Stomach (tissue), 9 donors: ENCODE measurements around the gene SMIM44. TPM values are rescaled to one million over a fixed set of nuclear protein-coding genes. Genes with fewer than 3 reads are reported as not detected.
A peak's percentile ranks its signal among the peaks of the same experiment; 100 is the strongest.

ENCODE experiments used
- DNase-seq, 2 donors: peaks; one replicate each; pipeline versions ENCODE4 v3.0.0 to v3.0.0-alpha.2; 2013 to 2019
- H3K27ac ChIP-seq, 5 donors: fragments of 200-600 bp in 4 of 5; sonication (generic) in 4 of 5; one replicate each; pipeline ENCODE4 v1.5.1; 2013 to 2019; ENCODE audit warnings: mild to moderate bottlenecking in 1 of 5, moderate library complexity in 1 of 5
- H3K27me3 ChIP-seq, 3 donors: fragments of 200-600 bp; sonication (generic); one replicate each; pipeline ENCODE4 v1.5.1; 2017 to 2019; ENCODE audit warnings: mixed run types in 1 of 3
- H3K36me3 ChIP-seq, 4 donors: fragments of 200-600 bp; sonication (generic); 1 replicate in 3 of 4; 2 replicates in 1 of 4; pipeline ENCODE4 v1.5.1; 2016 to 2019
- H3K4me1 ChIP-seq, 4 donors: fragments of 200-600 bp; sonication (generic); one replicate each; pipeline ENCODE4 v1.5.1; 2016 to 2019
- H3K4me3 ChIP-seq, 4 donors: fragments of 200-600 bp; sonication (generic) in 3 of 4; one replicate each; pipeline ENCODE4 v1.5.1; 2016 to 2019; ENCODE audit warnings: mild to moderate bottlenecking in 1 of 4
- H3K9me3 ChIP-seq, 4 donors: fragments of 200-600 bp; sonication (generic); one replicate each; pipeline ENCODE4 v1.5.1; 2016 to 2019
- EP300 ChIP-seq: sonication (generic); formaldehyde crosslinking; IDR thresholded peaks from one replicate; pipeline ENCODE4 v1.6.1; 2017; ENCODE audit warnings: antibody characterized with exemption
- POLR2A ChIP-seq, 4 donors: fragments of 450-650 bp; IDR thresholded peaks; one replicate each; pipeline ENCODE4 v1.6.1; 2016; ENCODE audit warnings: antibody characterized with exemption in 4 of 4, control low read depth in 2 of 4, mild to moderate bottlenecking in 1 of 4, moderate library complexity in 1 of 4
- POLR2AphosphoS5 ChIP-seq, 3 donors: sonication (generic); formaldehyde crosslinking; IDR thresholded peaks; one replicate each; pipeline ENCODE4 v1.6.1; 2016; ENCODE audit warnings: antibody characterized with exemption in 3 of 3
- WGBS, 5 donors: extraction: QIAGEN DNeasy Blood & Tissue Kit in 3 of 5; methylation state at CpG; one replicate each; pipeline versions ENCODE4 v1.1.5 to v1.1.7; 2013 to 2018; 5-methylcytosine and 5-hydroxymethylcytosine counted together
- intact Hi-C: fragments of 100-400 bp; cut with DNase I; formaldehyde crosslinking; loops from one replicate; pipeline ENCODE4 v1.15.1; 2023; ENCODE audit warnings: low total_unique reads
- polyA plus RNA-seq, 3 donors: library from polyadenylated mRNA; stranded (reverse); fragments of 200-250 nt; gene quantifications; one replicate each; pipeline ENCODE4 v1.2.3, GENCODE V29; 2013
- total RNA-seq, 5 donors: library from RNA; depleted of rRNA; stranded (reverse); fragments of >200 nt; gene quantifications; one replicate each; pipeline versions ENCODE4 v1.1.0 to v1.2.3, GENCODE V29; 2014 to 2016
- TF ChIP-seq, protein P1 (sequence below), 7 experiments: fragments of 450-650 bp in 4 of 7; fragments of 200-600 bp in 3 of 7; sonication (generic) in 3 of 7; IDR thresholded peaks; one replicate each; pipeline ENCODE4 v1.5.1; 2016 to 2019; ENCODE audit warnings: antibody characterized with exemption in 7 of 7, control low read depth in 2 of 7, mild to moderate bottlenecking in 1 of 7
- donor health status: healthy with polysubstance abuse.
- donor health status: Bipolar disorder and iron deficiency.
- donor health status: healthy.

Gene SMIM44
- total and polyA plus RNA-seq, 8 donors, result 2.7 TPM; not detected in 7

DNA sequence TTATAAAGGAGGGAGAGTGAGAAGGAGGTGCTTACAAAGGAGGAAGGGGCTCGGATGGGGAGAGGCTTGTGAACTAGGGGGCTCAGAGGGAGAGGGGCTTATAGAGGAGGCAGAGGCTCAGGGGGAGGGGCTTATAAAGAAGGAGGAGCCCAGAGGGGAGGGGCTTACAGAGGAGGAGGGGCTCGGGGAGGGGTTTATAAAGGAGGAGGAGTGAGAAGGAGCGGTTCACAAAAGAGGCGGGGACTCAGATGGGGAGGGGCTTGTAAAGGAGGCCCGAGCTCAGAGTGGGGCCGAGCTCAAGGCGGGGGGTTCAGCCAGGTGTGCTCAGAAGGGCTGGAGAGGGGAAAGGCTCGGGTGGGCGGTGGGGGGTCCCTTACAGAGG lies 3.4 kb downstream of the SMIM44 start:
- 14 to 37% (median 17%) methylated on average over 9 of the region's 9 CpGs for WGBS, 5 donors
- no peak for TF ChIP-seq POLR2A (IDR thresholded peaks at IDR 0.05)
- TF ChIP-seq, protein P1, sequence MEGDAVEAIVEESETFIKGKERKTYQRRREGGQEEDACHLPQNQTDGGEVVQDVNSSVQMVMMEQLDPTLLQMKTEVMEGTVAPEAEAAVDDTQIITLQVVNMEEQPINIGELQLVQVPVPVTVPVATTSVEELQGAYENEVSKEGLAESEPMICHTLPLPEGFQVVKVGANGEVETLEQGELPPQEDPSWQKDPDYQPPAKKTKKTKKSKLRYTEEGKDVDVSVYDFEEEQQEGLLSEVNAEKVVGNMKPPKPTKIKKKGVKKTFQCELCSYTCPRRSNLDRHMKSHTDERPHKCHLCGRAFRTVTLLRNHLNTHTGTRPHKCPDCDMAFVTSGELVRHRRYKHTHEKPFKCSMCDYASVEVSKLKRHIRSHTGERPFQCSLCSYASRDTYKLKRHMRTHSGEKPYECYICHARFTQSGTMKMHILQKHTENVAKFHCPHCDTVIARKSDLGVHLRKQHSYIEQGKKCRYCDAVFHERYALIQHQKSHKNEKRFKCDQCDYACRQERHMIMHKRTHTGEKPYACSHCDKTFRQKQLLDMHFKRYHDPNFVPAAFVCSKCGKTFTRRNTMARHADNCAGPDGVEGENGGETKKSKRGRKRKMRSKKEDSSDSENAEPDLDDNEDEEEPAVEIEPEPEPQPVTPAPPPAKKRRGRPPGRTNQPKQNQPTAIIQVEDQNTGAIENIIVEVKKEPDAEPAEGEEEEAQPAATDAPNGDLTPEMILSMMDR (IDR thresholded peaks at IDR 0.05), result no peak
- TF ChIP-seq EP300, result no peak
- no peak for TF ChIP-seq POLR2AphosphoS5 (IDR thresholded peaks at IDR 0.05)
- intact Hi-C loops, result no loop called here
- Histone ChIP-seq H3K36me3 (peaks cover 0 to 8% (median 0%) of the 10 kb centered on the region in 4 donors), H3K27me3 (peaks cover 0 to 64% (median 11%) of the 10 kb centered on the region in 3 donors), H3K4me1 (peaks cover 7 to 52% (median 38%) of the 10 kb centered on the region in 4 donors), H3K9me3 (no peaks in the 10 kb centered on the region), H3K27ac (peak overlapping the region; percentile 45 to 89 (median 83)), H3K4me3 (peak overlapping the region; percentile 32 to 40 (median 38))
- DNase-seq, result peak; percentile 57 to 71

DNA sequence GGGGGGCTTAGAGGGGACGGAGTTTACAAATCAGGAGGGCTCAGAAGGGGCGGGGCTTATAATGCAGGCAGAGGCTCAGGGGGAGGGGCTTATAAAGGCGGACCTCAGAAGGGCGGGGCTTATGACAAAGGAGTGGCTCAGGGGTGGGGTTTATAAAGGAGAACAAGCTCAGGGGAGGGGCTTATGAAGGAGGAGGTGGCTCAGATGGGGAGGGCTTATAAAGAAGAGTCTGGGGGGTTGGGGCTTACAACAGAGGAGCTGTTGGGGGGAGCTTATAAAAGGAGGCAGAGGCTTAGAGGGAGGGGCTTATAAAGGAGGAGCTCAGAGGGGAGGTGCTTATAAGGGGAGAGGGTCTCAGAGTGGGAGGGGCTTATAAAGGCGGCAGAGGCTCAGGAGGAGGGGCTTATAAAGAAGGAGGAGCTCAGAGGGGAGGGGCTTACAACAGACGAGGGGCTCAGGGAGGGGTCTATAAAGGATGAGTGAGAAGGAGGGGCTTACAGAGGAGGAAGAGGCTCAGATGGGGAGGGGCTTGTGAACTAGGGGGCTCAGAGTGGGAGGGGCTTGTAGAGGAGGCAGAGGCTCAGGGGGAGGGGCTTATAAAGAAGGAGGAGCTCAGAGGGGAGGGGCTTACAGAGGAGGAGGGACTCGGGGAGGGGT lies 3.9 kb downstream of the SMIM44 start:
- TF ChIP-seq EP300 (no peak), POLR2A (IDR thresholded peaks at IDR 0.05) (no peak)
- intact Hi-C loops, result no loop called here
- peak; percentile 40 to 72 for DNase-seq
- H3K9me3 ChIP-seq, result no peaks in the 10 kb centered on the region
- WGBS, 5 donors, result 12 to 39% (median 29%) methylated on average over 7 of the region's 7 CpGs
- peak overlapping the region in 4 of 5 donors; percentile 45 to 89 (median 84) for H3K27ac ChIP-seq
- H3K4me3 ChIP-seq, result peak overlapping the region in 2 of 4 donors; percentile 2 to 32
- peaks cover 0 to 59% (median 11%) of the 10 kb centered on the region in 3 donors for H3K27me3 ChIP-seq
- peaks cover 7 to 56% (median 41%) of the 10 kb centered on the region in 4 donors for H3K4me1 ChIP-seq
- peaks cover 0 to 8% (median 0%) of the 10 kb centered on the region in 4 donors for H3K36me3 ChIP-seq

DNA sequence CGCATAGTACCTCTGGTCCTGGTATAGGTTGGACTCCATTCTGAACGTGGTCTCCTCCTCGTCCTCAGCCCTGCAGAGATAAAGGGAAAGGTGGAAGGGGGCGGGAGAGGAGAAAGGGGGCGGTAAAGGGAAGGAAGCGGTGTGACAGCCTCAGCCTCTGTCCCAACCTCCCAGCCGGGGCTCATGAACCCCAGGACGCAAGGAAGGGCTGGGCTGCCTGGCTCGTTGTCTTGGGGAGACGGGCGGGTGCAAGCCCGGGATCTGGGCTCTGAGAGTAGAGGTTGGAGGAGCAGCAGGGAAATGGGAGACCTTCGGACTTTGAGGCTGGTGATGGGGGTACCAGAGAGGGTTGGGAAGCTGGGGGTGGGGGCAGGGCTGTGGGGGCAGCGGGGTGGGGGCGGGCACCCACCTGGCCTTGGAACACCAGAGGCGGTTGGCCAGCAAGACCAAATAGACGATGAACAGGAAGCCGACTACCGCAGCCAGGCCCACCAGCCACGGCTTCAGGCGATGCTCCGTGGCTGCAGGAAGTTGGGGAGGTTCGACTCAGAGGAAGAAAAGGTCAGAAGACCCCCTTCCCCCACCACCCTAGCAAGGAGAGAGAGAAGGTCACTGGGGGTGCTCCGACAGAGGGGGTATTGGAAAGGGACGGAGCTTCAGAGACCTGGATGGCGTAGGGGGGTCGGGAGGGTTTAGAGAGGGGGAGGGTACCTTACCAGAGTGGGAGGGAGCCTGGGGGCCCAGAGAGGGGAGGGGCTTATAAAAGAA lies 4.6 kb downstream of the SMIM44 start:
- Histone ChIP-seq H3K27ac (peak overlapping the region in 1 of 5 donors; percentile 83), H3K4me1 (peaks cover 7 to 58% (median 44%) of the 10 kb centered on the region in 4 donors), H3K27me3 (peaks cover 0 to 52% (median 11%) of the 10 kb centered on the region in 3 donors), H3K9me3 (no peaks in the 10 kb centered on the region), H3K4me3 (peak overlapping the region in 1 of 4 donors; percentile 2), H3K36me3 (peaks cover 0 to 8% (median 0%) of the 10 kb centered on the region in 4 donors)
- WGBS, 5 donors, result 29 to 47% (median 39%) methylated on average over 25 to 27 of the region's 27 CpGs
- TF ChIP-seq EP300 (no peak), POLR2A (IDR thresholded peaks at IDR 0.05) (no peak), POLR2AphosphoS5 (IDR thresholded peaks at IDR 0.05) (no peak)
- TF ChIP-seq, protein P1 (IDR thresholded peaks at IDR 0.05), result no peak
- DNase-seq, result no peak
- intact Hi-C loops, result no loop called here

DNA sequence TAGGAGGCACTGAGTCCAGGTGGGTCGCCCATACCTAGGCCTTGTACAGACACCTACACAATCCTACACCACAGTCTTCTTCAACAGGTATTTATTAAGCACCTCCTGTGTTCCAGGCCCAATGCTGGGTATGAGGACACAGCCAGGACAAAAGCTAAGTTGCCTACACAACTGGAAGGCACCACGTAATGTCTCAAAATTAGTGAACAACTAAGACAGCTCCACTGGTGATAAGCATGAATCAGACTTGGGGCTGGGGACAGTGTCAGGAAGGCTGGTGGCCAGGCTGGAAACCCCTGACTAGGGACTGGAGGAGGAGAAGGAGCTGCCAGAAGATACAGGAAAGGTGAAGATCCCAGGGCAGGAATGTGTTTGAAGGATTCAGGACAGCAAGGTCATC lies 5.3 kb downstream of the SMIM44 start:
- WGBS, 5 donors, result 75 to 98% (median 92%) methylated on average over 2 of the region's 2 CpGs
- H3K4me1 ChIP-seq, result peaks cover 7 to 63% (median 47%) of the 10 kb centered on the region in 4 donors
- no peaks in the 10 kb centered on the region for H3K9me3 ChIP-seq
- peak overlapping the region in 1 of 5 donors; percentile 83 for H3K27ac ChIP-seq
- intact Hi-C loops, result no loop called here
- H3K36me3 ChIP-seq, result peaks cover 0 to 8% (median 0%) of the 10 kb centered on the region in 4 donors
- no peak for DNase-seq
- peaks cover 0 to 46% (median 10%) of the 10 kb centered on the region in 3 donors for H3K27me3 ChIP-seq
- TF ChIP-seq, protein P1 (IDR thresholded peaks at IDR 0.05), result no peak
- TF ChIP-seq EP300 (no peak), POLR2A (IDR thresholded peaks at IDR 0.05) (no peak), POLR2AphosphoS5 (IDR thresholded peaks at IDR 0.05) (no peak)
- H3K4me3 ChIP-seq, result no peak overlapping the region
